NCI-H2196 treated with DMSO at 0.1 percent for 48 hours (cell line): Measurements from ENCODE around the gene RBFOX2.
"Not testable (repeated sequence)": the region's sequence is repeated elsewhere in the genome, so short reads cannot be mapped to it uniquely, and the experiment has no call there.

Source experiments
- DNase-seq: peaks from one replicate; lab custom pipeline; 2025; ENCODE audit not compliant: unreplicated experiment; lab: John Stamatoyannopoulos, UW

RBFOX2 gene

GRCh38 chr22:35719212-35719875 is 309.3 kb downstream of the RBFOX2 start:
- no peak for DNase-seq

- DNase-seq, result no peak
Measured at GRCh38 chr22:35717572-35717971, 311.1 kb downstream of the RBFOX2 start, which contains the start of gene APOL5. Gene APOL5 (plus strand): TSS chr22:35717872. CDS start chr22:35717872, 0 bp downstream.

- DNase-seq, result no peak
Measured at GRCh38 chr22:35712672-35713071, 316.0 kb downstream of the RBFOX2 start.

GRCh38 chr22:35711336-35711735 is 317.3 kb downstream of the RBFOX2 start:
- DNase-seq, result no peak

- no peak for DNase-seq
Measured at GRCh38 chr22:35708917-35709316, 319.7 kb downstream of the RBFOX2 start.

- DNase-seq, result no peak
Measured at GRCh38 chr22:35708453-35708852, 320.2 kb downstream of the RBFOX2 start.

- DNase-seq, result no peak
Measured at GRCh38 chr22:35705141-35705540, 323.5 kb downstream of the RBFOX2 start.

- DNase-seq, result no peak
Measured at GRCh38 chr22:35703861-35704584, 324.6 kb downstream of the RBFOX2 start.

GRCh38 chr22:35699852-35700251 is 328.8 kb downstream of the RBFOX2 start:
- not testable (repeated sequence) for DNase-seq

- DNase-seq, result no peak
Measured at GRCh38 chr22:35697142-35697541, 331.5 kb downstream of the RBFOX2 start.

- DNase-seq, result no peak
Measured at GRCh38 chr22:35695202-35695601, 333.4 kb downstream of the RBFOX2 start.

- no peak for DNase-seq
Measured at GRCh38 chr22:35690001-35690400, 338.6 kb downstream of the RBFOX2 start.

GRCh38 chr22:35688913-35689675 is 339.5 kb downstream of the RBFOX2 start:
- DNase-seq, result no peak
